ENCODE measurements around the gene KDM6A. TPM values are rescaled to one million over a fixed set of nuclear protein-coding genes. Genes with fewer than 3 reads are reported as not detected.

The KDM6A gene
- total and polyA plus RNA-seq, 4 experiments from 2014 or later, result 12.5 to 51.2 (median 34.3) TPM

GRCh38 chrX:45001048-45001447 lies 128.1 kb downstream of the KDM6A start:
- H3K27me3 Mint-ChIP-seq, result no peaks in the 10 kb centered on the region
- peaks cover 22% of the 10 kb centered on the region for H3K4me1 ChIP-seq (ENCODE audit: insufficient read depth, low read length)
- H3K36me3 Mint-ChIP-seq, result peaks cover 8 to 20% of the 10 kb centered on the region in 2 donors
- no peaks in the 10 kb centered on the region for H3K36me3 ChIP-seq (ENCODE audit: insufficient read depth, low read length)
- peaks cover 0 to 10% (median 4%) of the 10 kb centered on the region in 8 donors for H3K9me3 Mint-ChIP-seq
- DNase-seq, result no peak
- H3K9me3 ChIP-seq (ENCODE audit: control insufficient read depth in 1 of 2, low read length in 2 of 2), result no peaks in the 10 kb centered on the region
- no peak overlapping the region for H3K27ac ChIP-seq (ENCODE audit: low read depth, low read length)
- H3K4me3 ChIP-seq (ENCODE audit: low read length in 2 of 2), result no peak overlapping the region
- ChIA-PET POLR2A (ENCODE audit: partially characterized antibody) (no interaction called here), CTCF (ENCODE audit: partially characterized antibody) (no interaction called here)
- no peaks in the 10 kb centered on the region for H3K27me3 ChIP-seq (ENCODE audit: insufficient read depth, low read length)
- peak overlapping the region; percentile 15 to 80 (median 72) for H3K4me3 Mint-ChIP-seq
- H3K4me1 Mint-ChIP-seq, result peaks cover 39 to 74% (median 56%) of the 10 kb centered on the region in 4 donors
- peak overlapping the region in 6 of 7 donors; percentile 10 to 68 (median 22) for H3K27ac Mint-ChIP-seq
- intact Hi-C loops (cut with micrococcal nuclease), result no loop called here

- H3K9me3 Mint-ChIP-seq, result peaks cover 0 to 18% (median 9%) of the 10 kb centered on the region in 8 donors
- ChIA-PET POLR2A (ENCODE audit: partially characterized antibody) (no interaction called here), CTCF (ENCODE audit: partially characterized antibody) (no interaction called here)
- intact Hi-C loops (cut with micrococcal nuclease), result no loop called here
- no peaks in the 10 kb centered on the region for H3K27me3 Mint-ChIP-seq
- no peak overlapping the region for H3K27ac Mint-ChIP-seq
- H3K4me1 Mint-ChIP-seq, result peaks cover 35 to 74% (median 52%) of the 10 kb centered on the region in 4 donors
- no peaks in the 10 kb centered on the region for H3K36me3 ChIP-seq (ENCODE audit: insufficient read depth, low read length)
- H3K4me3 Mint-ChIP-seq, result no peak overlapping the region
- no peak for DNase-seq
- no peaks in the 10 kb centered on the region for H3K27me3 ChIP-seq (ENCODE audit: insufficient read depth, low read length)
- no peak overlapping the region for H3K4me3 ChIP-seq (ENCODE audit: low read length in 2 of 2)
- H3K4me1 ChIP-seq (ENCODE audit: insufficient read depth, low read length), result peaks cover 9% of the 10 kb centered on the region
- H3K9me3 ChIP-seq (ENCODE audit: control insufficient read depth in 1 of 2, low read length in 2 of 2), result no peaks in the 10 kb centered on the region
- H3K36me3 Mint-ChIP-seq, result peaks cover 12 to 36% of the 10 kb centered on the region in 2 donors
- H3K27ac ChIP-seq (ENCODE audit: low read depth, low read length), result no peak overlapping the region
Observed at GRCh38 chrX:45003085-45003484, 130.1 kb downstream of the KDM6A start.

- no peak for DNase-seq
- intact Hi-C loops (cut with micrococcal nuclease), result no loop called here
- H3K4me3 Mint-ChIP-seq, result peak overlapping the region in 5 of 8 donors; percentile 2 to 77 (median 11)
- H3K27ac Mint-ChIP-seq, result peak overlapping the region in 1 of 7 donors; percentile 17
- H3K27me3 ChIP-seq (ENCODE audit: insufficient read depth, low read length), result no peaks in the 10 kb centered on the region
- no peak overlapping the region for H3K4me3 ChIP-seq (ENCODE audit: low read length in 2 of 2)
- peaks cover 11 to 28% of the 10 kb centered on the region in 2 donors for H3K36me3 Mint-ChIP-seq
- ChIA-PET POLR2A (ENCODE audit: partially characterized antibody) (no interaction called here), CTCF (ENCODE audit: partially characterized antibody) (no interaction called here)
- H3K4me1 Mint-ChIP-seq, result peaks cover 22 to 70% (median 43%) of the 10 kb centered on the region in 4 donors
- H3K9me3 ChIP-seq (ENCODE audit: control insufficient read depth in 1 of 2, low read length in 2 of 2), result no peaks in the 10 kb centered on the region
- no peaks in the 10 kb centered on the region for H3K27me3 Mint-ChIP-seq
- peaks cover 7% of the 10 kb centered on the region for H3K4me1 ChIP-seq (ENCODE audit: insufficient read depth, low read length)
- no peaks in the 10 kb centered on the region for H3K36me3 ChIP-seq (ENCODE audit: insufficient read depth, low read length)
- no peak overlapping the region for H3K27ac ChIP-seq (ENCODE audit: low read depth, low read length)
- H3K9me3 Mint-ChIP-seq, result peaks cover 0 to 18% (median 9%) of the 10 kb centered on the region in 8 donors
Observed at GRCh38 chrX:45006002-45006800, 133.2 kb downstream of the KDM6A start.

GRCh38 chrX:45007598-45007997 lies 134.6 kb downstream of the KDM6A start:
- POLR2A ChIA-PET (ENCODE audit: partially characterized antibody), result no interaction called here
- H3K27ac Mint-ChIP-seq, result peak overlapping the region in 3 of 7 donors; percentile 30 to 62 (median 53)
- H3K4me3 Mint-ChIP-seq, result peak overlapping the region in 4 of 8 donors; percentile 47 to 54 (median 50)
- Histone ChIP-seq H3K4me3 (ENCODE audit: low read length in 2 of 2) (no peak overlapping the region), H3K27ac (ENCODE audit: low read depth, low read length) (no peak overlapping the region), H3K9me3 (ENCODE audit: control insufficient read depth in 1 of 2, low read length in 2 of 2) (no peaks in the 10 kb centered on the region), H3K4me1 (ENCODE audit: insufficient read depth, low read length) (peaks cover 7% of the 10 kb centered on the region), H3K36me3 (ENCODE audit: insufficient read depth, low read length) (no peaks in the 10 kb centered on the region), H3K27me3 (ENCODE audit: insufficient read depth, low read length) (no peaks in the 10 kb centered on the region)
- H3K4me1 Mint-ChIP-seq, result peaks cover 18 to 71% (median 38%) of the 10 kb centered on the region in 4 donors
- CTCF ChIA-PET (ENCODE audit: partially characterized antibody), result no interaction called here
- no peaks in the 10 kb centered on the region for H3K27me3 Mint-ChIP-seq
- peaks cover 0 to 18% (median 9%) of the 10 kb centered on the region in 8 donors for H3K9me3 Mint-ChIP-seq
- DNase-seq, result no peak
- peaks cover 13 to 32% of the 10 kb centered on the region in 2 donors for H3K36me3 Mint-ChIP-seq
- intact Hi-C loops (cut with micrococcal nuclease), result no loop called here

- H3K4me1 Mint-ChIP-seq, result peaks cover 25 to 75% (median 48%) of the 10 kb centered on the region in 4 donors
- peaks cover 0 to 16% (median 9%) of the 10 kb centered on the region in 8 donors for H3K9me3 Mint-ChIP-seq
- no peak overlapping the region for H3K27ac ChIP-seq (ENCODE audit: low read depth, low read length)
- H3K27me3 Mint-ChIP-seq, result no peaks in the 10 kb centered on the region
- H3K27ac Mint-ChIP-seq, result no peak overlapping the region
- peaks cover 11% of the 10 kb centered on the region for H3K4me1 ChIP-seq (ENCODE audit: insufficient read depth, low read length)
- H3K36me3 Mint-ChIP-seq, result peaks cover 13 to 28% of the 10 kb centered on the region in 2 donors
- no peak for DNase-seq
- H3K27me3 ChIP-seq (ENCODE audit: insufficient read depth, low read length), result no peaks in the 10 kb centered on the region
- intact Hi-C loops (cut with micrococcal nuclease), result no loop called here
- H3K9me3 ChIP-seq (ENCODE audit: control insufficient read depth in 1 of 2, low read length in 2 of 2), result no peaks in the 10 kb centered on the region
- CTCF ChIA-PET (ENCODE audit: partially characterized antibody), result no interaction called here
- peak overlapping the region in 1 of 8 donors; percentile 15 for H3K4me3 Mint-ChIP-seq
- POLR2A ChIA-PET (ENCODE audit: partially characterized antibody), result no interaction called here
- no peaks in the 10 kb centered on the region for H3K36me3 ChIP-seq (ENCODE audit: insufficient read depth, low read length)
- no peak overlapping the region for H3K4me3 ChIP-seq (ENCODE audit: low read length in 2 of 2)
Observed at GRCh38 chrX:45009371-45010000, 136.5 kb downstream of the KDM6A start.

- intact Hi-C loops (cut with micrococcal nuclease), result no loop called here
- Histone ChIP-seq H3K4me1 (ENCODE audit: insufficient read depth, low read length) (peaks cover 13% of the 10 kb centered on the region), H3K9me3 (ENCODE audit: control insufficient read depth in 1 of 2, low read length in 2 of 2) (no peaks in the 10 kb centered on the region), H3K4me3 (ENCODE audit: low read length in 2 of 2) (no peak overlapping the region), H3K36me3 (ENCODE audit: insufficient read depth, low read length) (no peaks in the 10 kb centered on the region), H3K27me3 (ENCODE audit: insufficient read depth, low read length) (no peaks in the 10 kb centered on the region), H3K27ac (ENCODE audit: low read depth, low read length) (no peak overlapping the region)
- Mint-ChIP-seq H3K4me1 (peaks cover 27 to 80% (median 57%) of the 10 kb centered on the region in 4 donors), H3K4me3 (no peak overlapping the region), H3K9me3 (peaks cover 0 to 8% (median 5%) of the 10 kb centered on the region in 8 donors), H3K27ac (peak overlapping the region in 1 of 7 donors; percentile 0), H3K36me3 (peaks cover 9 to 20% of the 10 kb centered on the region in 2 donors), H3K27me3 (no peaks in the 10 kb centered on the region)
- CTCF ChIA-PET (ENCODE audit: partially characterized antibody), result no interaction called here
- no peak for DNase-seq
- POLR2A ChIA-PET (ENCODE audit: partially characterized antibody), result no interaction called here
Observed at GRCh38 chrX:45011131-45011530, 138.1 kb downstream of the KDM6A start.

- intact Hi-C loops (cut with micrococcal nuclease), result no loop called here
- H3K27me3 Mint-ChIP-seq, result no peaks in the 10 kb centered on the region
- H3K36me3 ChIP-seq (ENCODE audit: insufficient read depth, low read length), result no peaks in the 10 kb centered on the region
- ChIA-PET POLR2A (ENCODE audit: partially characterized antibody) (no interaction called here), CTCF (ENCODE audit: partially characterized antibody) (no interaction called here)
- no peak for DNase-seq
- H3K27ac ChIP-seq (ENCODE audit: low read depth, low read length), result no peak overlapping the region
- no peaks in the 10 kb centered on the region for H3K9me3 ChIP-seq (ENCODE audit: control insufficient read depth in 1 of 2, low read length in 2 of 2)
- no peaks in the 10 kb centered on the region for H3K27me3 ChIP-seq (ENCODE audit: insufficient read depth, low read length)
- H3K27ac Mint-ChIP-seq, result no peak overlapping the region
- no peak overlapping the region for H3K4me3 ChIP-seq (ENCODE audit: low read length in 2 of 2)
- H3K4me1 Mint-ChIP-seq, result peaks cover 23 to 76% (median 53%) of the 10 kb centered on the region in 4 donors
- peaks cover 0 to 4% (median under 1%) of the 10 kb centered on the region in 8 donors for H3K9me3 Mint-ChIP-seq
- peaks cover 4 to 16% of the 10 kb centered on the region in 2 donors for H3K36me3 Mint-ChIP-seq
- H3K4me1 ChIP-seq (ENCODE audit: insufficient read depth, low read length), result peaks cover 13% of the 10 kb centered on the region
- no peak overlapping the region for H3K4me3 Mint-ChIP-seq
Observed at GRCh38 chrX:45011597-45011996, 138.6 kb downstream of the KDM6A start.
